MCF 10A (cell line): ENCODE measurements around the gene MSI2. TPM values are rescaled to one million over a fixed set of nuclear protein-coding genes. Genes with fewer than 3 reads are reported as not detected.

Experiments
- BruUV-seq: library from RNA; stranded (reverse); fragments of 400-500 nt; replicated peaks from 2 replicates; lab custom pipeline; 2021; lab: Mats Ljungman, UMichigan
- CTCF ChIA-PET: fragments of 300-600 bp; sonication (Branson Sonifier 250); formaldehyde crosslinking; extraction: SDS; loops from one replicate; lab custom pipeline; 2021; ENCODE audit warnings: antibody characterized with exemption, inconsistent platforms; lab: Yijun Ruan, JAX
- POLR2A ChIA-PET: fragments of 300-600, 350-650 bp; sonication (Branson Sonifier 250); formaldehyde crosslinking; extraction: SDS; loops from one replicate; lab custom pipeline; 2020; ENCODE audit warnings: antibody characterized with exemption, inconsistent platforms; lab: Yijun Ruan, JAX
- DNase-seq: peaks from one replicate; pipeline ENCODE4 v3.0.0-alpha.2; 2018; ENCODE audit not compliant: unreplicated experiment
- H3K27ac Mint-ChIP-seq: one replicate; pipeline ENCODE4 v1.8.0; 2022; ENCODE audit warnings: mild to moderate bottlenecking, low read depth, mixed read lengths; ENCODE audit not compliant: unreplicated experiment
- H3K27me3 Mint-ChIP-seq: one replicate; pipeline ENCODE4 v1.8.0; 2022; ENCODE audit warnings: mixed read lengths; ENCODE audit not compliant: insufficient read depth, unreplicated experiment
- H3K36me3 Mint-ChIP-seq: one replicate; pipeline ENCODE4 v1.8.0; 2022; ENCODE audit warnings: mild to moderate bottlenecking, moderate library complexity, mixed read lengths; ENCODE audit not compliant: insufficient read depth, unreplicated experiment
- H3K4me1 Mint-ChIP-seq: one replicate; pipeline ENCODE4 v1.8.0; 2022; ENCODE audit warnings: mixed read lengths; ENCODE audit not compliant: insufficient read depth, unreplicated experiment
- H3K4me3 Mint-ChIP-seq: one replicate; pipeline ENCODE4 v1.8.0; 2022; ENCODE audit warnings: mild to moderate bottlenecking, moderate library complexity, mixed read lengths; ENCODE audit not compliant: unreplicated experiment
- H3K9me3 Mint-ChIP-seq: one replicate; pipeline ENCODE4 v1.8.0; 2022; ENCODE audit warnings: mixed read lengths; ENCODE audit not compliant: unreplicated experiment
- intact Hi-C: fragments of 100-400 bp; cut with micrococcal nuclease; formaldehyde crosslinking; loops from 2 replicates; pipeline ENCODE4 v1.14.1; 2022
- total RNA-seq: library from RNA; stranded (reverse); gene quantifications from 2 replicates; pipeline ENCODE4 v1.2.3, GENCODE V29; 2022
- TF ChIP-seq, protein P1 (sequence below): fragments of 200-600 bp; IDR thresholded peaks from one replicate; pipeline ENCODE4 v1.8.0; 2022; ENCODE audit warnings: antibody characterized with exemption, mild to moderate bottlenecking; ENCODE audit not compliant: unreplicated experiment

Gene MSI2
- total RNA-seq, 1 experiment from 2014 or later: 60.6 TPM

GRCh38 chr17:57243171-57243622, 13.1 kb upstream of the MSI2 start:
- intact Hi-C loops: loop anchor here (1.0 to 10.0 kb wide), 9 partner anchors 112 to 870 kb away; no protein-coding TSS in a partner anchor
- Mint-ChIP-seq H3K4me3 (no peak overlapping the region), H3K36me3 (no peaks in the 10 kb centered on the region), H3K4me1 (peaks cover 4% of the 10 kb centered on the region), H3K9me3 (no peaks in the 10 kb centered on the region), H3K27me3 (no peaks in the 10 kb centered on the region), H3K27ac (no peak overlapping the region)
- DNase-seq: peak; percentile 73
- POLR2A ChIA-PET: interaction anchor here (0.7 to 1.6 kb wide), 8 partner anchors 10 to 429 kb away, joined by 3 to 5 read pairs (median 3); no protein-coding TSS in a partner anchor
- CTCF ChIA-PET: interaction anchor here (0.6 to 3.8 kb wide), 87 partner anchors 9 to 1075 kb away, joined by 3 to 35 read pairs (median 5); partner anchors contain the start of gene CCDC182
- no TSS peak for BruUV-seq
- TF ChIP-seq, protein P1, sequence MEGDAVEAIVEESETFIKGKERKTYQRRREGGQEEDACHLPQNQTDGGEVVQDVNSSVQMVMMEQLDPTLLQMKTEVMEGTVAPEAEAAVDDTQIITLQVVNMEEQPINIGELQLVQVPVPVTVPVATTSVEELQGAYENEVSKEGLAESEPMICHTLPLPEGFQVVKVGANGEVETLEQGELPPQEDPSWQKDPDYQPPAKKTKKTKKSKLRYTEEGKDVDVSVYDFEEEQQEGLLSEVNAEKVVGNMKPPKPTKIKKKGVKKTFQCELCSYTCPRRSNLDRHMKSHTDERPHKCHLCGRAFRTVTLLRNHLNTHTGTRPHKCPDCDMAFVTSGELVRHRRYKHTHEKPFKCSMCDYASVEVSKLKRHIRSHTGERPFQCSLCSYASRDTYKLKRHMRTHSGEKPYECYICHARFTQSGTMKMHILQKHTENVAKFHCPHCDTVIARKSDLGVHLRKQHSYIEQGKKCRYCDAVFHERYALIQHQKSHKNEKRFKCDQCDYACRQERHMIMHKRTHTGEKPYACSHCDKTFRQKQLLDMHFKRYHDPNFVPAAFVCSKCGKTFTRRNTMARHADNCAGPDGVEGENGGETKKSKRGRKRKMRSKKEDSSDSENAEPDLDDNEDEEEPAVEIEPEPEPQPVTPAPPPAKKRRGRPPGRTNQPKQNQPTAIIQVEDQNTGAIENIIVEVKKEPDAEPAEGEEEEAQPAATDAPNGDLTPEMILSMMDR: peak; percentile 98

DNA sequence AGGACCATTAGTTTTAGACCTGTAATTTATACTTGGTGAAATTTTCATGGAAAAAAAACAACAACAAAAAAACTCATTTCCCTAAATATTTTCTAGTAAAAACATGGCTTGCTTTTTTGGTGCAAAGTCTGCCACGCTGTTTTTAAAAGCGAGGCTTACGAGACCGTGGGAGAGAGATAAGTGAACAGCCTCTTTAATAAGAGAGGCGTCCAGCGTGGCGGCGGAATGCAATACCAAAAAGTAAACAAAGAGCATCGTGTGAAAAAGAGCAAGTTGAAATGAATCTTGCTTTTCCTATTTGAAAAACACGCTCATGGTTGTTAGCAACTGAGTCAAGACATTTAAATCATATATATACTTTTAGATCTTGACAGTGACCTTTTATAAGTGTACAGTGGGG, 10.5 kb upstream of the MSI2 start:
- peaks cover 11% of the 10 kb centered on the region for H3K9me3 Mint-ChIP-seq
- ChIA-PET CTCF (no interaction called here), POLR2A (no interaction called here)
- no peaks in the 10 kb centered on the region for H3K36me3 Mint-ChIP-seq
- peaks cover 4% of the 10 kb centered on the region for H3K4me1 Mint-ChIP-seq
- H3K27ac Mint-ChIP-seq: no peak overlapping the region
- no TSS peak for BruUV-seq
- intact Hi-C loops: loop anchor here (10.0 kb wide), 1 partner anchor 589 kb away; no protein-coding TSS in a partner anchor
- no peaks in the 10 kb centered on the region for H3K27me3 Mint-ChIP-seq
- no peak for DNase-seq
- no peak overlapping the region for H3K4me3 Mint-ChIP-seq
- TF ChIP-seq, protein P1: no peak

DNA sequence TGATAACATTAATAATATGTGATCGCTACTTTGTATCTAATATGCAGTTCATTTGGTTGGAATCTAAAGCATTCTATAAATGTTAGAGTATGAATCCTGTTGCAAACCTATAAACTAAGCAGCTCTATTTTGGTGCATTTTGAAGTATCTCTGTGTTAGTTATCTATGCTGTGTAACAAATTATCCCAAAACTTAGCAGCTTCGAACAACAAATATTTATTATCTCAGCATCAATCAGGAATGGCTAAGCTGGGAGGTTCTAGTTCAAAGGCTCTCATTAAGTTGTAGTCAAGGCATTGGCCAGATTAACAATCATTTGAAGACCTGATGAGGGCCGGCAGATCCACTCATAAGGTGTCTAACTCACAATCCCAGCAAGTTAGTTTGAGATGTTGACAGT, 10.1 kb upstream of the MSI2 start:
- no peak overlapping the region for H3K27ac Mint-ChIP-seq
- peaks cover 4% of the 10 kb centered on the region for H3K4me1 Mint-ChIP-seq
- intact Hi-C loops: loop anchor here (10.0 kb wide), 1 partner anchor 589 kb away; no protein-coding TSS in a partner anchor
- ChIA-PET POLR2A (no interaction called here), CTCF (interaction anchor here (0.5 kb wide), 2 partner anchors 386 to 703 kb away, joined by 3 read pairs; no protein-coding TSS in a partner anchor)
- no peak for DNase-seq
- H3K9me3 Mint-ChIP-seq: peaks cover 15% of the 10 kb centered on the region
- H3K4me3 Mint-ChIP-seq: no peak overlapping the region
- H3K36me3 Mint-ChIP-seq: no peaks in the 10 kb centered on the region
- no peaks in the 10 kb centered on the region for H3K27me3 Mint-ChIP-seq
- no TSS peak for BruUV-seq
- TF ChIP-seq, protein P1: no peak

DNA sequence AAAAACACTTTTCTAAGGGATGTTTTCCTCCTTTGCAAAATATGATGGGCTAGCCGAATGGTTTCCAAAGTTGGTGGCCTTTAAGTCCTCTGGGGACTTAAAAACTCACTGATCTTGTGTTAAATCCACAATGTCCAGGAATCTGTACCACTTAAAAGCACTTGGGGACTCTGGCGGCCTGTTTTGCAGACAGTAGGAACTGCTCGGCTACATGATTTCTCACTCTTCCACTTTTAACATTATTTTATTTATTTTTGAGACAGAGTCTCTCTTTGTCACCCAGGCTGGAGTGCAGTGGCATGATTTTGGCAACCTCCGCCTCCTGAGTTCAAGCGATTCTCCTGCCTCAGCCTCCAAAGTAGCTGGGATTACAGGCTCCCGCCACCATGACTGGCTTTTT, 9.1 kb upstream of the MSI2 start:
- Mint-ChIP-seq H3K36me3 (no peaks in the 10 kb centered on the region), H3K4me3 (no peak overlapping the region), H3K9me3 (peaks cover 19% of the 10 kb centered on the region), H3K4me1 (peaks cover 4% of the 10 kb centered on the region), H3K27ac (no peak overlapping the region), H3K27me3 (no peaks in the 10 kb centered on the region)
- intact Hi-C loops: loop anchor here (10.0 kb wide), 1 partner anchor 588 kb away; no protein-coding TSS in a partner anchor
- CTCF ChIA-PET: no interaction called here
- TF ChIP-seq, protein P1: no peak
- POLR2A ChIA-PET: no interaction called here
- DNase-seq: no peak
- no TSS peak for BruUV-seq
